ENCODE results near the gene ZFP42.

GRCh38 chr4:187962926-187963325 is 32.6 kb upstream of the ZFP42 start:
- TF ChIP-seq, protein P1, sequence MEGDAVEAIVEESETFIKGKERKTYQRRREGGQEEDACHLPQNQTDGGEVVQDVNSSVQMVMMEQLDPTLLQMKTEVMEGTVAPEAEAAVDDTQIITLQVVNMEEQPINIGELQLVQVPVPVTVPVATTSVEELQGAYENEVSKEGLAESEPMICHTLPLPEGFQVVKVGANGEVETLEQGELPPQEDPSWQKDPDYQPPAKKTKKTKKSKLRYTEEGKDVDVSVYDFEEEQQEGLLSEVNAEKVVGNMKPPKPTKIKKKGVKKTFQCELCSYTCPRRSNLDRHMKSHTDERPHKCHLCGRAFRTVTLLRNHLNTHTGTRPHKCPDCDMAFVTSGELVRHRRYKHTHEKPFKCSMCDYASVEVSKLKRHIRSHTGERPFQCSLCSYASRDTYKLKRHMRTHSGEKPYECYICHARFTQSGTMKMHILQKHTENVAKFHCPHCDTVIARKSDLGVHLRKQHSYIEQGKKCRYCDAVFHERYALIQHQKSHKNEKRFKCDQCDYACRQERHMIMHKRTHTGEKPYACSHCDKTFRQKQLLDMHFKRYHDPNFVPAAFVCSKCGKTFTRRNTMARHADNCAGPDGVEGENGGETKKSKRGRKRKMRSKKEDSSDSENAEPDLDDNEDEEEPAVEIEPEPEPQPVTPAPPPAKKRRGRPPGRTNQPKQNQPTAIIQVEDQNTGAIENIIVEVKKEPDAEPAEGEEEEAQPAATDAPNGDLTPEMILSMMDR (conservative IDR thresholded peaks at IDR 0.05; ENCODE audit: low read depth, low read length) = no peak
- TF ChIP-seq EZH2 (IDR thresholded peaks at IDR 0.05; ENCODE audit: low read length, unreplicated experiment) = no peak
